ENCODE measurements around the gene MGRN1. TPM values are rescaled to one million over a fixed set of nuclear protein-coding genes. Genes with fewer than 3 reads are reported as not detected.

Gene MGRN1
- total and polyA plus RNA-seq, 2 experiments from 2014 or later, result 29.2 to 30.8 TPM

- H3K36me3 ChIP-seq (replicated peaks; ENCODE audit: insufficient read depth, low read depth), result no peaks in the 10 kb centered on the region
- H3K9me3 ChIP-seq (ENCODE audit: low read depth), result no peaks in the 10 kb centered on the region
- no peaks in the 10 kb centered on the region for H3K4me1 ChIP-seq (ENCODE audit: insufficient read depth)
- TF ChIP-seq CTCF (IDR thresholded peaks at IDR 0.05; ENCODE audit: poor library complexity) (no peak), EZH2phosphoT487 (IDR thresholded peaks at IDR 0.05; ENCODE audit: low read depth, severe bottlenecking, unreplicated experiment) (no peak)
- no peaks in the 10 kb centered on the region for H3K9me2 ChIP-seq (replicated peaks; ENCODE audit: insufficient read depth)
- H3K4me2 ChIP-seq, result no peak overlapping the region
- DNase-seq (ENCODE audit: low spot score), result no peak
- WGBS (ENCODE audit: low lambda C conversion rate, missing lambda C conversion rate), result 82% methylated on average over 13 of the region's 13 CpGs
- peaks cover 3% of the 10 kb centered on the region for H4K20me1 ChIP-seq (ENCODE audit: insufficient read depth, poor library complexity, severe bottlenecking)
- no peaks in the 10 kb centered on the region for H3K27me3 ChIP-seq
- H3K27ac ChIP-seq, result no peak overlapping the region
- H3K4me3 ChIP-seq, result no peak overlapping the region
- no peak overlapping the region for H2AFZ ChIP-seq
- H3K79me2 ChIP-seq, result no peaks in the 10 kb centered on the region
Measured at GRCh38 chr16:4603624-4604170, 20.9 kb upstream of the MGRN1 start.

GRCh38 chr16:4604401-4604800 lies 20.2 kb upstream of the MGRN1 start:
- 71% methylated on average over 15 of the region's 15 CpGs for WGBS (ENCODE audit: low lambda C conversion rate, missing lambda C conversion rate)
- H3K27ac ChIP-seq, result no peak overlapping the region
- H3K9me3 ChIP-seq (ENCODE audit: low read depth), result no peaks in the 10 kb centered on the region
- TF ChIP-seq EZH2phosphoT487 (IDR thresholded peaks at IDR 0.05; ENCODE audit: low read depth, severe bottlenecking, unreplicated experiment), result no peak
- no peak for TF ChIP-seq CTCF (IDR thresholded peaks at IDR 0.05; ENCODE audit: poor library complexity)
- TF ChIP-seq EZH2 (IDR thresholded peaks at IDR 0.05; ENCODE audit: borderline replicate concordance), result no peak
- H3K9me2 ChIP-seq (replicated peaks; ENCODE audit: insufficient read depth), result no peaks in the 10 kb centered on the region
- no peaks in the 10 kb centered on the region for H3K27me3 ChIP-seq
- H3K36me3 ChIP-seq (replicated peaks; ENCODE audit: insufficient read depth, low read depth), result no peaks in the 10 kb centered on the region
- no peak for DNase-seq (ENCODE audit: low spot score)
- H4K20me1 ChIP-seq (ENCODE audit: insufficient read depth, poor library complexity, severe bottlenecking), result peaks cover 3% of the 10 kb centered on the region
- H3K4me2 ChIP-seq, result no peak overlapping the region
- H3K4me1 ChIP-seq (ENCODE audit: insufficient read depth), result no peaks in the 10 kb centered on the region
- H3K79me2 ChIP-seq, result no peaks in the 10 kb centered on the region
- H3K4me3 ChIP-seq, result no peak overlapping the region
- H2AFZ ChIP-seq, result no peak overlapping the region

DNA sequence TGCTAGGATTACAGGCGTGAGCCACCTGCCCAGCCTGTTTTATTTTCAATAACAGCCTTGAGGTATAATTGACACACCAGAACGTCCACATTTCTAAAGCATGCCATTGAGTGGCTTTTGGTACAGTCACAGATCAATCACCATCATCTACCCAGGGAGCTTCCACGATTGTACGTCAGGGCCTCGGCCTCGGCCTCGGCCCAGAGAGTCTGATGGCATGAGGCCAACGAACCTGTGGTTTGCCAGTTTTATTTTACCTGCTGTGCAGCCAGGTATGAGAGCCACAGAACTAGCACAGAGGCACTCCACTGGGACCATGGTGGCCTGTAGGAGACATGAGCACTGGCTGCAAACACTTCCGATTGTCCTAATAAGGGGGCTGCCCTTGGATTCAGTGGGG lies 18.3 kb upstream of the MGRN1 start:
- H3K4me2 ChIP-seq, result no peak overlapping the region
- H3K36me3 ChIP-seq (replicated peaks; ENCODE audit: insufficient read depth, low read depth), result no peaks in the 10 kb centered on the region
- H3K27ac ChIP-seq, result no peak overlapping the region
- peaks cover 14% of the 10 kb centered on the region for H3K79me2 ChIP-seq
- DNase-seq (ENCODE audit: low spot score), result no peak
- H3K4me3 ChIP-seq, result no peak overlapping the region
- TF ChIP-seq CTCF (IDR thresholded peaks at IDR 0.05; ENCODE audit: poor library complexity) (no peak), EZH2 (IDR thresholded peaks at IDR 0.05; ENCODE audit: borderline replicate concordance) (no peak), EZH2phosphoT487 (IDR thresholded peaks at IDR 0.05; ENCODE audit: low read depth, severe bottlenecking, unreplicated experiment) (no peak)
- no peaks in the 10 kb centered on the region for H3K9me2 ChIP-seq (replicated peaks; ENCODE audit: insufficient read depth)
- H2AFZ ChIP-seq, result no peak overlapping the region
- H3K4me1 ChIP-seq (ENCODE audit: insufficient read depth), result peaks cover 4% of the 10 kb centered on the region
- H3K9me3 ChIP-seq (ENCODE audit: low read depth), result no peaks in the 10 kb centered on the region
- peaks cover 17% of the 10 kb centered on the region for H4K20me1 ChIP-seq (ENCODE audit: insufficient read depth, poor library complexity, severe bottlenecking)
- no peaks in the 10 kb centered on the region for H3K27me3 ChIP-seq
- 88% methylated on average over 9 of the region's 9 CpGs for WGBS (ENCODE audit: low lambda C conversion rate, missing lambda C conversion rate)

Data from hepatocyte (in vitro differentiated cells).